ENCODE data around the gene SF3B5.
"Not testable (repeated sequence)": the region's sequence is repeated elsewhere in the genome, so short reads cannot be mapped to it uniquely, and the experiment has no call there.

Gene SF3B5

GRCh38 chr6:144095134-144096002 lies at the start of gene SF3B5:
Gene SF3B5 (minus strand): TSS chr6:144095573. CDS start chr6:144095497, 76 bp downstream.
- in situ Hi-C loops (cut with MboI; ENCODE audit: low sequenced_read_pairs) = no loop called here

- in situ Hi-C loops (cut with MboI; ENCODE audit: low sequenced_read_pairs) = no loop called here
These were observed 49.6 kb upstream of the SF3B5 start for GRCh38 chr6:144144996-144145395.

GRCh38 chr6:144143878-144144277 lies 48.5 kb upstream of the SF3B5 start:
- in situ Hi-C loops (cut with MboI; ENCODE audit: low sequenced_read_pairs) = no loop called here

GRCh38 chr6:144143106-144143505 lies 47.7 kb upstream of the SF3B5 start:
- in situ Hi-C loops (cut with MboI; ENCODE audit: low sequenced_read_pairs) = no loop called here

DNA sequence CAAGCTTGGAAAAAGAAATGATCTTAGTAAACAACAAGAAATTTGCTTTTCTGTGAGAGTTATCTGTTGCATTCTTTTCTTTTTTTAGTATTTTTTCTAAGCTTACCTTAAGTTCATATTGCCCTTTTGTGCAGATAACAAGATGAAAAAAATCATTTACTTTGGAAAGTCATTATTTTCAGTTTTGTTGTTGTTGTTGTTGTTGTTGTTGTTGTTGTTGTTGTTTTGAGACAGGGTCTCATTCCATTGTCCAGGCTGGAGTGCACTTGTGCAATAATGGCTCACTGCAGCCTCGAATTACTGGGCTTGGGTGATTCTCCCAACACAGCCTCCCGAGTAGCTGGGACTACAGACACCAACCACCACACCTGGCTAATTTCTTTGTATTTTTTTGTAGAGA lies 46.1 kb upstream of the SF3B5 start:
- in situ Hi-C loops (cut with MboI; ENCODE audit: low sequenced_read_pairs) = no loop called here

DNA sequence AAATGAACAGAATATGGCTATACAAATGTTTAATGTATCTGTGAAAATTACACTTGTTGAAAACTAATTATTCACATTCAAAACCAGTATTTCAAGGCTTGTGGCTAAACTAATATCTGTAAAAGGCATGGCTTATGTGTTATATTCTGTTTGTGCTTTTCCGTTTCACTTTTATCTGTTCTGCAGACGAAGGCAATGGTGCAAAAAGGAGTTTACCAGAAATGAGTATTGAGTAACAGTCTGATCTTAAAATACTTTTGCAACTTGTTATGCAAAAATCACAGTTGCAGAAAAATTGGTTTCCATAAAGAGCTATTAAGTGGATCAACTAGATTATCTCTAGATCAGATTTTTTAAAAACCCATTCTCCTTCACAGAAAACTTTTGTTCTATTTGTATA lies 45.5 kb upstream of the SF3B5 start:
- in situ Hi-C loops (cut with MboI; ENCODE audit: low sequenced_read_pairs) = no loop called here

DNA sequence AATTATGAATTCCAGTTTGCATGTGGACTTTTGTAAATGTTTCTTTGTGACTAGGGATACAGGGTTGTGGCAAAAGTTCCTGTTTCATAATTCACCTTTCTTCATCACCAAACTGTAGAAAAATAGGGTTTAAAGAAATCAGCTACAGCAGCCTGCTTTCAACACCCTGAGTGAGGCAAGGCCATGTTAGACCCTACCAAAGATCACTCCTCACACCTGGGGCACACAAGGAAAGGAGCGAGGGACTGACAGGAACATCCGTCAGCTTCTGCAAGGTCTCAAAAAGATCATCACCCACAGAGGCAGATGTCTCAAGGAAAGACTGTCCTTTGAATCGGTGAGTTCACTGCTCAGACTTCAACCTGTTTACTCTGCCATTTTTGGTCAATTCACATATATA lies 44.4 kb upstream of the SF3B5 start:
- in situ Hi-C loops (cut with MboI; ENCODE audit: low sequenced_read_pairs) = no loop called here

DNA sequence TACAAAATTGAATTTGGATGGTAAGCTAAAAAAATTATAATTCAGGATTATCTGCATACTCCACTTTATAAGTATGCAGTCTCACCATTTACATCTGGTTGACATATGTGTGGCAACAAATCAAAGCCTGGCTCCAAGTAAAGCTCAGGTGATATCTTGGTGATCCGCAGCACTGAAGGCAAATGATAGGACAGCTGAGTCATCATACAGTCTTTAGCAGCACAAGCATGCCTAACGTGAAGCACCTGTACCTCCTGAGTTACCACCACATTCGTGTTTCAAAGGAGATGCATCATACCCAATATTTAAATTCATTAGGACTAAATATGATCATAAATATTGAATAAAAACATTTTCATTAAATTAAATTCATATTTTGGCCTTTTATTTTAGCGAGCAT lies 43.2 kb upstream of the SF3B5 start:
- in situ Hi-C loops (cut with MboI; ENCODE audit: low sequenced_read_pairs) = no loop called here

DNA sequence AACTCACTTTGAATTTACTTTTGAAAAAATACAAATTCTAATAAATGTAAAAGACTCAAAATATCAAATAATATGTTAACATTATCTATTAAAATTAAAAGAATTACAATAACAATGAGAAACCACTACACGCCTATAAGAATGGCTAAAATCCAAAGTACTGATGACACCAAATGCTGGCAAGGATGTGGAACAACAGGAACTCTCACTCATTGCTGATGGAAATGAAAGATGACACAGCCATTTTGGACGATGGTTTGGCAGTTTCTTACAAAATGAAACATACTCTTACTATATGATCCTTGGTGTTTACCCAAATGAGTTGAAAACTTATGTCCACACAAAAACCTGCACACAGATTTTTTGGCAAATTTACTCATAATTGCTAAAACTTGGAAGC lies 39.4 kb upstream of the SF3B5 start:
- in situ Hi-C loops (cut with MboI; ENCODE audit: low sequenced_read_pairs) = no loop called here

DNA sequence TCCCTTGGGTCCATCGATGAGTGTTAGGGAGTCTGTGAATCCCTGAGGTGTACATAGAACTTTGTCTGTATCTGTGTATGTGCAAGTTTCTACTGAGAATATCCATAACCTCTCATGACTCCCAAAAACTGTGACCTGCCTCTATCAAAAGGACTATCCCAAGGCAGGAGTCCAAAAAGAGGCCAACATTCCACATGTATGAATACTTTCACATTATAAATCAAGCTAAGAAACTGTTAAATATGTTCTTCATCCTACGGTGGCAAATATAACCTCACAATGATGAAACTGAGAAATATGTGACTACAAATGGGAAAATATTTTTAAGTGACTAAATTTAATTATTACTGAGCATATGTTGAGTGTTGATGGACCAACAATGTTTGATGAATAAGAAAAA lies 38.8 kb upstream of the SF3B5 start:
- in situ Hi-C loops (cut with MboI; ENCODE audit: low sequenced_read_pairs) = no loop called here

DNA sequence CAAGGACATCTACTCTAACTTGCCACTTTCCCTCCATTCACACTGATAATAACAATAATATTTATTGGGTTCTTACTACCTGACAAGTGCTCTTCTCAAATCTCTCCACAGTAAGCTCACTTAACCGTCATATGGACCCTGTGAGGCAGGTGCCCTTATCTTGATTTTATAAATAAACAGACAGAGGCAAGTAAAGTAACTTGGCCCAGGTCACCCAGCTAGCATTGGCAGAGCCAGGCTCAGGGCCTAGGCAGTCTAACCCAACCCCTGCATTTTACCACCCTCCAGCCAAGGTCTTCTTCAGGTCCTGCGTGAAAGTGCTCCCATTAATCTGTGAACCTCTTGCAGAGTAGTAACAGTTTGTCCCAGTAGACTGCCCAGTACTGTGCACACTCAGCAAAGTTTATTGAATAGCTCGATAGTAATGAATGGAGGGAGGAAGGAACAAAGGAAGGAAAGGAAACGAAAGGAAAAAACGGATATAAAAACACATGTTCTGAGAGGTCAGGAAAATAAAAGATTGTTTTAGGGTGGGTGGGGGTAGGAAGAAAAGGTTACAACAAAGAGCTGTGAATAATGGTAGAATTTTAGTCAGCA lies 38.0 kb upstream of the SF3B5 start:
- in situ Hi-C loops (cut with MboI; ENCODE audit: low sequenced_read_pairs) = no loop called here

DNA sequence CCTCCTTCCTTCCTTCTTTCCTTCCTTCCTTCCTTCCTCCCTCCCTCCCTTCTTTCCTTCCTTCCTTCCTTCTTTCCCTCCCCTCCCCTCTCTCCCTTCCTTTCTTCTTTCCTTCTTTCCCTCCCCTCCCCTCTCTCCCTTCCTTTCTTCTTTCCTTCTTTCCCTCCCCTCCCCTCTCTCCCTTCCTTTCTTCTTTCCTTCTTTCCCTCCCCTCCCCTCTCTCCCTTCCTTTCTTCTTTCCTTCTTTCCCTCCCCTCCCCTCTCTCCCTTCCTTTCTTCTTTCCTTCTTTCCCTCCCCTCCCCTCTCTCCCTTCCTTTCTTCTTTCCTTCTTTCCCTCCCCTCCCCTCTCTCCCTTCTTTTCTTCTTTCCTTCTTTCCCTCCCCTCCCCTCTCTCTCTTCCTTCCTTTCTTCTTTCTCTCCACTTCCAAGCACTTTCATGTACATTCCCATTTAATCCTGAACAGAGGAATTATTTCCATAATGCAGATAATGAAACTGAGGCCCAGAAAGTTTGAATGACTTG lies 36.9 kb upstream of the SF3B5 start:
- in situ Hi-C loops (cut with MboI; ENCODE audit: low sequenced_read_pairs) = not testable (repeated sequence)

GRCh38 chr6:144131248-144131709 lies 35.9 kb upstream of the SF3B5 start:
- in situ Hi-C loops (cut with MboI; ENCODE audit: low sequenced_read_pairs) = no loop called here

DNA sequence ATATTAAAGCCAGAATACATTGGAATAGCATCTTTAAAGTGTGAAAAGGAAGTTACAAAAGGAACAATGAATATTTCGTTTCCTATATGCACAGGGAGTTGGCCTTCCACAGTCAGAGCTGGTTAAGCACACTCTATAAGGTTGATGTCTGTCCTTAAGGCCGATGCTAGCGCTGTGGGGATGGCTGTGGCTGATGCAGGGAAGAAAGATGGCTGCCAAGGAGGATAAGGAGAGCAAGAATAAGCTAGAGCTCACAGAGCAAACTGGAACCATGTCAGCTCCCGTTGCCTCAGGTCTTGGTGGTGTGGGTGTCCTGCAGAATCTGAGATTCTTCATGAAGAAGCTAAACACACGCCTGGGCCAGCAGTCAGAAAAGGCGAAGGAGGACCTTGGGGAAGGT lies 34.1 kb upstream of the SF3B5 start:
- in situ Hi-C loops (cut with MboI; ENCODE audit: low sequenced_read_pairs) = no loop called here

DNA sequence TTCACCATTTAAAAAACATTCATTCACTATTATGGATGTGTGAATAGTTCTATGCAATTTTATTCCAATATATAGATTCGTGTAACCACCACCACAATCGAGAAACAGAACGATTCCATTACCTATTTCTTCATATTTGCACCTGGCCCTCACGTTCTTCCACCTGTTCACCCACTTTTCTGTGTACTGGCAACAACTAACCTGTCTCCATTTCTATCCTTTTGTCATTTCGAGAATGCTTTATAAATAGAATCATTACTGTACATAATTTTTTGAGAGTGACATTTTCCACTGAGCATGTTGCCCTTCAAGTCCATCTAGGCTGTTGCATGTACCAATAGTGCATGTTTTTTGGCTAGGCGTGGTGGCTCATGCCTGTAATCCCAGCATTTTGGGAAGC lies 31.7 kb upstream of the SF3B5 start:
- in situ Hi-C loops (cut with MboI; ENCODE audit: low sequenced_read_pairs) = no loop called here

- in situ Hi-C loops (cut with MboI; ENCODE audit: low sequenced_read_pairs) = no loop called here
These were observed 28.5 kb upstream of the SF3B5 start for GRCh38 chr6:144123836-144124235.

DNA sequence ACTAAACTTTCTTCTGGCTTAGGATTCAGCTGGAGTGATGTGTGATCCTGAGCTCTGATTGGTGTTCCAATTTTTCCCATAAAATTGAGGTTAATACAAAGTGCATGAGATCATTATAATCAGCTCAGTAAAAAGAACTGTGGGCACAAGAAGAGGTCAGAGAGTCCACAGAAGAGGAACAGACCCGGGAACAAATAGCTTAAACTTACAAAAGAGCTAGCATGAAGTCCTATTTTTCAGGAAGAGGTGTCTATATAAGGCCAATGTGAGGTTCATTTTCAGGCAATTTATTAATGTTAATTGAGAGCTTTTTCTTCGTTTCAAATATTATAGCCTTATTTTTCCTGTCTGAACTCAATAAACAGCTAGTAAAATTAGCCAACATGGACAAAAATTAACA lies 28.0 kb upstream of the SF3B5 start:
- in situ Hi-C loops (cut with MboI; ENCODE audit: low sequenced_read_pairs) = no loop called here

GRCh38 chr6:144122861-144123260 lies 27.5 kb upstream of the SF3B5 start:
- in situ Hi-C loops (cut with MboI; ENCODE audit: low sequenced_read_pairs) = no loop called here

DNA sequence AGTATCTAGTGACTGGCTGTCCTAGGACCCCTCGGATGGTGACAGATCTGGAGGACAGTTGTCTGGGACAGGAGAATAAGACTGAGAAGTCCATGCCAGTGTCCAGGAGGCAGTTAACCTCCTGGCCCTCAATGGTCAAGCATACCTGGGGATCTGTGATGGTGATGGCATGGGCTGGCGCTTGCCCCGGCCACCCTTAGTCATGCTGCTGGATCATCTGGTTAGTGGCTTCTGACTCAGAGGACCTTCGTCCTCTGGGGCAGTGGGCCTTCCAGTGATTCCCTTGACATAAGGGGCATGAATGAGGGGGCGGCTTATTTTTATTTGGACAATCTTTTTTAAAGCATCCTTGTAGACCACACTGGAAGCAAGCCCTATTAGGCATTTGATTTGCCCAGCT lies 24.0 kb upstream of the SF3B5 start:
- in situ Hi-C loops (cut with MboI; ENCODE audit: low sequenced_read_pairs) = no loop called here

DNA sequence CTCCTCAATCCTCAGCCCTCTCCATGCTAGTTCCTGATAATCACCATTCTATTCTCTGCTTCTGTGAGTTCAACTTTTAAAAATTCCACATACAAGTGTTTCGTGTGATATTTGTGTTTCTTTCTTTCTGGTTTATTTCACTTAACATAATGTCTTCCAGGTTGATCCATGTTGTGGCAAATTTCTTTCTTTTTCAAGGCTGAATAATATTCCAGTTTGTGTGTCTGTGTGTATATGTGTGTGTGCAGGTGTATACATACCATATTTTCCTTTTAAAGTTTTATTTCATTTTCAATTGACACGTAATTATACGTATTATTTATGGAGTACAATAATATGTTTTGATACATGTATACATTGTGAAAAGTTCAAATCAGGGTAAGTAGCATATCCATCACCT lies 19.8 kb upstream of the SF3B5 start:
- in situ Hi-C loops (cut with MboI; ENCODE audit: low sequenced_read_pairs) = no loop called here

GRCh38 chr6:144113366-144113765 lies 18.0 kb upstream of the SF3B5 start:
- in situ Hi-C loops (cut with MboI; ENCODE audit: low sequenced_read_pairs) = no loop called here

DNA sequence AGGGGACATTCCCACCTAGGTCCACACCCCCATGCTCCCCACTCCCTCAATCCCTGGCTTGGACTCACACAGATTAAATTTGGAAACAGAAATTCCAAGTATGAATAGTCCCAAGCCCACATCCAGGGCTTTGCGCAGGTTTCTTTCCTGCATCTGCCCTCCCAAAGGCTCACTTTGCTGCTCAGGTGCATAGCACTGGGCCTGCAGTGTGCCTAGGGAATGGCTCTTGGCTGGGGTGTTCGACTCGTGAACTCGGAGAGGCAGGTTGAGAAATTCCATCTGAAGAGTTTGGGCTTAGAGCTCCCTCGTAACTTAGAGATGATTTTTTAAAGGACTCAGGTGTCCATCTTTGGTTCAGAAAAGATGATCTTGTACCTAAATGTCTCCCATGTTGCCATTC lies 14.8 kb upstream of the SF3B5 start:
- in situ Hi-C loops (cut with MboI; ENCODE audit: low sequenced_read_pairs) = no loop called here
